ENCODE measurements around the gene VMP1. TPM values are rescaled to one million over a fixed set of nuclear protein-coding genes. Genes with fewer than 3 reads are reported as not detected.
"Not testable (repeated sequence)": the region's sequence is repeated elsewhere in the genome, so short reads cannot be mapped to it uniquely, and the experiment has no call there.

Gene VMP1
- total RNA-seq, 1 experiment from 2014 or later: 83.1 TPM

DNA sequence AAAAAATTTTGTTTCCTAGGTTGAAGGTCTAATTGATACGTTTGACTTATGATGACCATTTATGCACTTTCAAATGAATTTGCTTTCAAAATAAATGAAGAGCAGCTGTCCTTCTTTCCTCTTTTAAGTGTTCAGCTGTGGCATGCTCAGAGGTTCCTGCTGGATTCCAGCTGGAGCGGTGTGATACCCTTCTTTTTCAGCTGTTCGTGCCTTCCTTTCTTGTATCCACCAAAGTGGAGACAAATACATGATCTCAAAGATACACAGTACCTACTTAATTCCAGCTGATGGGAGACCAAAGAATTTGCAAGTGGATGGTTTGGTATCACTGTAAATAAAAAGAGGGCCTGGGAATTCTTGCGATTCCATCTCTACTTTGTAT is 134.4 kb downstream of the VMP1 start:
- Mint-ChIP-seq H3K4me1 (peaks cover 46 to 50% of the 10 kb centered on the region in 2 experiments), H3K4me3 (peak overlapping the region; percentile 69 to 89; a peak in 4 of 5 replicates), H3K36me3 (ENCODE audit: insufficient read depth in 1 of 3, low read depth in 3 of 3) (peaks cover 32 to 51% (median 49%) of the 10 kb centered on the region in 3 experiments), H3K27ac (peak overlapping the region in 2 of 3 experiments; percentile 76 to 96; a peak in 3 of 7 replicates)
- not testable (repeated sequence) for H2BK5ac ChIP-seq (ENCODE audit: insufficient read length, low read length); H3K4me2 ChIP-seq (ENCODE audit: insufficient read depth, insufficient read length, low read length); H3K4ac ChIP-seq (ENCODE audit: low read depth, low read length); H4K8ac ChIP-seq (replicated peaks; ENCODE audit: insufficient read length, low read depth, low read length); H3K27me3 ChIP-seq (ENCODE audit: insufficient read depth, low read length); H2AFZ ChIP-seq (ENCODE audit: low read length); H4K91ac ChIP-seq (ENCODE audit: insufficient read length, low read depth, low read length); H3K27me3 Mint-ChIP-seq (ENCODE audit: low read depth); H2BK20ac ChIP-seq (ENCODE audit: low read depth, low read length, poor library complexity, severe bottlenecking); H3T11ph ChIP-seq (ENCODE audit: low read length); H3K14ac ChIP-seq (ENCODE audit: insufficient read depth, low read length); H3K4me1 ChIP-seq (ENCODE audit: insufficient read depth, low read length); H2BK12ac ChIP-seq (ENCODE audit: insufficient read length, low read depth, low read length); H3K18ac ChIP-seq (ENCODE audit: insufficient read length, low read depth, low read length); H3K9me3 Mint-ChIP-seq; H3K27ac ChIP-seq (ENCODE audit: insufficient read length, low read depth, low read length); H3K9me3 ChIP-seq (ENCODE audit: control insufficient read depth, low read depth, low read length); H3K23ac ChIP-seq (ENCODE audit: insufficient read length, low read depth, low read length); H4K20me1 ChIP-seq (ENCODE audit: control insufficient read depth, insufficient read depth, insufficient read length); H3K79me1 ChIP-seq (ENCODE audit: insufficient read depth, low read depth, low read length, poor library complexity, severe bottlenecking); H3K23me2 ChIP-seq (ENCODE audit: insufficient read length, low read depth, low read length, poor library complexity, severe bottlenecking); H3K56ac ChIP-seq (ENCODE audit: insufficient read length, low read depth, low read length); H3K9ac ChIP-seq (ENCODE audit: extremely low read depth, insufficient read length, low read length); H4K5ac ChIP-seq (ENCODE audit: insufficient read length, low read depth, low read length); H2AK5ac ChIP-seq (ENCODE audit: insufficient read length, low read length); DNase-seq; H2BK15ac ChIP-seq (ENCODE audit: low read depth, low read length); H2BK120ac ChIP-seq (ENCODE audit: low read depth, low read length, poor library complexity, severe bottlenecking)
- peaks cover 10% of the 10 kb centered on the region; the same call in 1 of the 2 replicates for H3K79me2 ChIP-seq (ENCODE audit: insufficient read depth, low read length)
- no CpG with 5 or more reads among the region's 4 CpGs for WGBS (ENCODE audit: extremely low coverage, insufficient read length, low lambda C conversion rate)

Measured in H9 (cell line).